ENCODE results near the gene IL1RAP. TPM values are rescaled to one million over a fixed set of nuclear protein-coding genes. Genes with fewer than 3 reads are reported as not detected.

Gene IL1RAP
- polyA plus RNA-seq, 3 donors, result 8.0 to 12.6 (median 11.8) TPM

GRCh38 chr3:190502946-190503345 lies 10.9 kb upstream of the IL1RAP start:
- Histone ChIP-seq H3K9ac (ENCODE audit: insufficient read depth, low read length, poor library complexity, severe bottlenecking) (no peak overlapping the region), H3K27me3 (ENCODE audit: control insufficient read depth in 2 of 2, insufficient read depth in 2 of 2, low read length in 2 of 2) (peaks cover 7 to 8% of the 10 kb centered on the region in 2 donors), H2AFZ (ENCODE audit: insufficient read depth, low read depth, low read length, poor library complexity, severe bottlenecking) (no peak overlapping the region), H3K9me3 (replicated peaks in 1 of 2; ENCODE audit: control insufficient read depth in 1 of 2, insufficient read depth in 1 of 2, low read length in 2 of 2) (no peaks in the 10 kb centered on the region), H3K4me1 (ENCODE audit: control insufficient read depth in 1 of 2, insufficient read depth in 2 of 2, low read length in 2 of 2) (no peaks in the 10 kb centered on the region), H3K27ac (ENCODE audit: low read depth in 1 of 2, low read length in 2 of 2) (no peak overlapping the region), H3K4me2 (replicated peaks; ENCODE audit: extremely low read depth, low read length, poor library complexity, severe bottlenecking) (no peak overlapping the region), H3K79me2 (ENCODE audit: insufficient read depth, low read length) (no peaks in the 10 kb centered on the region), H3K36me3 (replicated peaks in 1 of 2; ENCODE audit: control insufficient read depth in 1 of 2, insufficient read depth in 2 of 2, low read length in 2 of 2) (no peaks in the 10 kb centered on the region), H4K20me1 (ENCODE audit: insufficient read depth, low read length) (no peaks in the 10 kb centered on the region), H3K4me3 (replicated peaks in 1 of 3; ENCODE audit: low read depth in 2 of 3, low read length in 3 of 3) (no peak overlapping the region)
- Mint-ChIP-seq H3K27ac (no peak overlapping the region), H3K4me1 (peaks cover 12% of the 10 kb centered on the region), H3K36me3 (no peaks in the 10 kb centered on the region), H3K27me3 (ENCODE audit: low read depth in 3 of 3) (peaks cover 0 to 14% (median 10%) of the 10 kb centered on the region in 3 donors), H3K4me3 (no peak overlapping the region), H3K9me3 (no peaks in the 10 kb centered on the region)
- no peak for TF ChIP-seq CTCF (IDR thresholded peaks at IDR 0.05)
- intact Hi-C loops (cut with micrococcal nuclease), result no loop called here
- no CpG with 5 or more reads among the region's 3 CpGs for WGBS (ENCODE audit: insufficient coverage)
- DNase-seq, result peak in 2 of 3 donors; percentile 9 to 27

GRCh38 chr3:190504354-190505125 lies 9.3 kb upstream of the IL1RAP start:
- Histone ChIP-seq H2AFZ (ENCODE audit: insufficient read depth, low read depth, low read length, poor library complexity, severe bottlenecking) (no peak overlapping the region), H3K4me2 (replicated peaks; ENCODE audit: extremely low read depth, low read length, poor library complexity, severe bottlenecking) (no peak overlapping the region), H3K79me2 (ENCODE audit: insufficient read depth, low read length) (no peaks in the 10 kb centered on the region), H3K9me3 (replicated peaks in 1 of 2; ENCODE audit: control insufficient read depth in 1 of 2, insufficient read depth in 1 of 2, low read length in 2 of 2) (no peaks in the 10 kb centered on the region), H3K27ac (ENCODE audit: low read depth in 1 of 2, low read length in 2 of 2) (no peak overlapping the region), H4K20me1 (ENCODE audit: insufficient read depth, low read length) (no peaks in the 10 kb centered on the region), H3K9ac (ENCODE audit: insufficient read depth, low read length, poor library complexity, severe bottlenecking) (no peak overlapping the region), H3K36me3 (replicated peaks in 1 of 2; ENCODE audit: control insufficient read depth in 1 of 2, insufficient read depth in 2 of 2, low read length in 2 of 2) (no peaks in the 10 kb centered on the region), H3K4me3 (replicated peaks in 1 of 3; ENCODE audit: low read depth in 2 of 3, low read length in 3 of 3) (no peak overlapping the region), H3K27me3 (ENCODE audit: control insufficient read depth in 2 of 2, insufficient read depth in 2 of 2, low read length in 2 of 2) (peaks cover 0 to 2% of the 10 kb centered on the region in 2 donors), H3K4me1 (ENCODE audit: control insufficient read depth in 1 of 2, insufficient read depth in 2 of 2, low read length in 2 of 2) (no peaks in the 10 kb centered on the region)
- intact Hi-C loops (cut with micrococcal nuclease), result no loop called here
- peaks cover 0 to 8% (median 5%) of the 10 kb centered on the region in 3 donors for H3K27me3 Mint-ChIP-seq (ENCODE audit: low read depth in 3 of 3)
- H3K4me3 Mint-ChIP-seq, result no peak overlapping the region
- DNase-seq, result peak in 2 of 3 donors; percentile 37 to 53
- H3K4me1 Mint-ChIP-seq, result peaks cover 12% of the 10 kb centered on the region
- no peak for TF ChIP-seq CTCF (IDR thresholded peaks at IDR 0.05)
- H3K27ac Mint-ChIP-seq, result no peak overlapping the region
- no peaks in the 10 kb centered on the region for H3K9me3 Mint-ChIP-seq
- H3K36me3 Mint-ChIP-seq, result no peaks in the 10 kb centered on the region
- WGBS (ENCODE audit: insufficient coverage), result 0% methylated on average over 1 of the region's 4 CpGs

Measured in CD14-positive monocyte (primary cell).